ENCODE results near the gene PDGFC.

Gene PDGFC

DNA sequence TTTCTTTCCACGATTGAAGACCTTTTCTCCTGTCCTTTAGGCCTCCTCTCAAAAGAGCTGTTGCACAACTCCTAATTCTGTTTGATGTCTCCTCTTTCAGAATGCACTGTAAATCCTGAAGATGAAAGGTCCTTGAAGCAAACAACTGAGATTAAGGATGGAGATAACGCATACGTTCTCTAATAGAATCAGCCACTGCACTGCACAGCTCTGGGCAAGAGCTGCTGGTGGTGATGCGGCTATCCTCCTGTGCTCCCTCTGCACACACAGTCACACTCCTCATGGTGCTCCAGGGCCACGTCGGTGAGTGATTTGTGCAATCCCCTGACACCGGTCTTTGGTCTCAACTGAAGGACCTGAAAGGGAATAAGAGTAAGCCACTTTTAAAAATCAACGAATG, 208.7 kb downstream of the PDGFC start:
- H3K4me3 ChIP-seq (ENCODE audit: low read depth, low read length): no peak overlapping the region
- DNase-seq (ENCODE audit: low read depth): no peak
- TF ChIP-seq CTCF (IDR thresholded peaks at IDR 0.05; ENCODE audit: low read depth, low read length, missing control alignments): no peak

DNA sequence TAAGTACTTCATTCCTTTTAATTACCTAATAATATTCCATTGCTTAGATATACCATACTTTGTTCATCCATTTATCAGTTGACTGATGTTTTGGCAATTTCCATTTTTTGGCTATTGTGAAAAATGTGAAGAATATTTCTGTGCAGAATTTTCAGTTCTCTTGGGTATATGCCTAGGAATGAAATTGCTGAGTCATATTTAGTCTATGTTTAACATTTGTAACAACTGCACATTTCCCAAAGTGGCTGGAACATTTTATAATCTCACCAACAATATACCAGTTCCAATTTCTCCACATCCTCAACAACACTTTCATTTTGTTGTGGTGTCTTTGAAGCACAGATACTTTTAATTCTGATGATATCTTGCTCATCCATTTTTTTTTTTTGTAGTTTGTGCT, 215.5 kb downstream of the PDGFC start:
- no peak for TF ChIP-seq CTCF (IDR thresholded peaks at IDR 0.05; ENCODE audit: low read depth, low read length, missing control alignments)

DNA sequence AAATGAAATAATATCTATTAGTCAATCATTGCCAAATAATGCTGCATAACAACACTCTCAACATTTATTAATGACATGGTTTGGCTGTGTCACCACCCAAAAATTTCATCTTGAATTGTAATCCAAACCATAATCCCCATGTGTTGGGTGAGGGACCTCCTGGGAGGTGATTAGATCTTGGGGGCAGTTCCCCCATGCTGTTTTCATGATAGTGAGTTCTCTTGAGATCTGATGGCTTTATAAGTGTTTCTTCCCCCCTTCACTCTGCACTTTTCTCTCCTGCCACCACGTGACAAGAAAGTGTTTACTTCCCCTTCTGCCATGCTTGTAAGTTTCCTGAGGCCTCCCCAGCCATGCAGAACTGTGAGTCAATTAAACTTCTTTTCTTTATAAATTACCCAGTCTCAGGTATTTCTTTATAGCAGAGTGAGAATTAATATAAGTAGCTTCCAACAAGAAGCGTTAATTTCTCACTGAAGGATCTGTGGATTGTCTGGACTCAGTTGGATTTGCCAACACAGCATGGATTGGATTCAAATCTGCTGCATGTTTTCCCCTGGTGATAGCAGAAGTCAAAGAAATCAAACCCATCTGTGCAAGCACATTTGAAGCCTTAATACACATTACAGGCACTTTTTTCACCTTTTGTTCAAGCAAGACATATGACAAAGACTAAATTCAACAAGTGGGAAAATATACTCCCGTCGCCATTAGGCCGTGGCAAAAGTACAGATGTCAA, 216.6 kb downstream of the PDGFC start:
- no peak for DNase-seq (ENCODE audit: low read depth)
- TF ChIP-seq CTCF (IDR thresholded peaks at IDR 0.05; ENCODE audit: low read depth, low read length, missing control alignments): no peak
- no peak overlapping the region for H3K4me3 ChIP-seq (ENCODE audit: low read depth, low read length)

More for the DNA sequence above, 215.5 kb downstream of the PDGFC start:
- no peak overlapping the region for H3K4me3 ChIP-seq (ENCODE audit: low read depth, low read length)
- no peak for DNase-seq (ENCODE audit: low read depth)

- TF ChIP-seq CTCF (IDR thresholded peaks at IDR 0.05; ENCODE audit: low read depth, low read length, missing control alignments): no peak
- H3K4me3 ChIP-seq (ENCODE audit: low read depth, low read length): no peak overlapping the region
- no peak for DNase-seq (ENCODE audit: low read depth)
Observed at GRCh38 chr4:156751486-156751885, 220.1 kb downstream of the PDGFC start.

- H3K4me3 ChIP-seq (ENCODE audit: low read depth, low read length): no peak overlapping the region
- no peak for TF ChIP-seq CTCF (IDR thresholded peaks at IDR 0.05; ENCODE audit: low read depth, low read length, missing control alignments)
- DNase-seq (ENCODE audit: low read depth): no peak
Observed at GRCh38 chr4:156749426-156750403, 221.9 kb downstream of the PDGFC start.

DNA sequence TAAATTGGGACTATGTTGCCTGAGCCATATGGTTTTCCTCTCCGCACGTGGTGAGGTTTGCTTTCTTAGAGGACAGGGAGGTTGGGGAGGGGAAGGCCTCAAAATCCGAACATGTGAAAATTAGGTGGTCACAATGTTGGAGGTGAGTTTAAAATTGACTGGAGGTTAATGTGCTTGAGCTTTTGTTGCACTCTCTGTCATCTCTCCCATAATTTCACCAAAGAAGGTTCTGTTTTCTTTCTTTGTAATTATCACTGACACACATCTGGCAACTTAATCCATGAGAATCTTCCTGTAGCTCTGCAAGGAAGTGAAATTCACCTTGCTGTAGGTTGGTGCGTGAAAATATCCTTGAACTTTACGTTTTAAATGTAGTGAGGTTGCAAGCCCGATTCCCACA, 225.5 kb downstream of the PDGFC start:
- no peak for DNase-seq (ENCODE audit: low read depth)
- no peak overlapping the region for H3K4me3 ChIP-seq (ENCODE audit: low read depth, low read length)
- no peak for TF ChIP-seq CTCF (IDR thresholded peaks at IDR 0.05; ENCODE audit: low read depth, low read length, missing control alignments)

Data from GM12864 (cell line).